HG02840 (cell line): ENCODE measurements around the gene DDX31.

Experiments
- ATAC-seq: cut with Tn5 transposase; IDR thresholded peaks from one replicate; pipeline ENCODE4 v1.9.1; 2021; ENCODE audit warnings: mild to moderate bottlenecking, moderate library complexity, moderate number of reproducible peaks; ENCODE audit not compliant: unreplicated experiment, low FRiP score

DDX31 gene

GRCh38 chr9:132674485-132674884 lies 4.7 kb upstream of the DDX31 start:
- ATAC-seq = no peak

- no peak for ATAC-seq
Measured at GRCh38 chr9:132673355-132673754, 3.6 kb upstream of the DDX31 start.

GRCh38 chr9:132672413-132672690 lies 2.6 kb upstream of the DDX31 start:
- no peak for ATAC-seq

GRCh38 chr9:132671620-132672412 lies 2.0 kb upstream of the DDX31 start:
- no peak for ATAC-seq

GRCh38 chr9:132670457-132671391 lies 941 bp upstream of the DDX31 start, which contains the start of gene GTF3C4:
Gene GTF3C4, plus strand, starts transcription at chr9:132670464. Its CDS starts 135 bp downstream, at chr9:132670599.
- peak; percentile 53 for ATAC-seq

- ATAC-seq = no peak
Measured at GRCh38 chr9:132669319-132669697, 475 bp downstream of the DDX31 start.

- ATAC-seq = no peak
Measured at GRCh38 chr9:132663851-132664250, 5.9 kb downstream of the DDX31 start.

GRCh38 chr9:132663117-132663516 lies 6.7 kb downstream of the DDX31 start:
- ATAC-seq = no peak

- no peak for ATAC-seq
Measured at GRCh38 chr9:132662152-132662945, 7.4 kb downstream of the DDX31 start.

GRCh38 chr9:132656299-132656698 lies 13.5 kb downstream of the DDX31 start:
- no peak for ATAC-seq

- no peak for ATAC-seq
Measured at GRCh38 chr9:132651259-132651658, 18.5 kb downstream of the DDX31 start.

- ATAC-seq = no peak
Measured at GRCh38 chr9:132648685-132649084, 21.1 kb downstream of the DDX31 start.

GRCh38 chr9:132648283-132648682 lies 21.5 kb downstream of the DDX31 start:
- ATAC-seq = no peak

- no peak for ATAC-seq
Measured at GRCh38 chr9:132647806-132648205, 22.0 kb downstream of the DDX31 start.

GRCh38 chr9:132647355-132647754 lies 22.4 kb downstream of the DDX31 start:
- no peak for ATAC-seq

- no peak for ATAC-seq
Measured at GRCh38 chr9:132646726-132647125, 23.1 kb downstream of the DDX31 start.

GRCh38 chr9:132645711-132646110 lies 24.1 kb downstream of the DDX31 start:
- no peak for ATAC-seq

GRCh38 chr9:132645306-132645705 lies 24.5 kb downstream of the DDX31 start:
- no peak for ATAC-seq

GRCh38 chr9:132644251-132644650 lies 25.5 kb downstream of the DDX31 start:
- no peak for ATAC-seq

- ATAC-seq = no peak
Measured at GRCh38 chr9:132641216-132641615, 28.6 kb downstream of the DDX31 start.

GRCh38 chr9:132639322-132639721 lies 30.5 kb downstream of the DDX31 start:
- no peak for ATAC-seq
